Motor neuron (in vitro differentiated cells): ENCODE results near the gene SLC22A12. TPM values are rescaled to one million over a fixed set of nuclear protein-coding genes. Genes with fewer than 3 reads are reported as not detected.
A peak's percentile ranks its signal among the peaks of the same experiment; 100 is the strongest.

Experiments
- ATAC-seq, 8 experiments: fragments of 200-7000 bp; cut with Tn5 transposase; replicated peaks in 6 of 8; 2 replicates each; pipeline ENCODE4 v1.8.0; 2021; ENCODE audit warnings: mild to moderate bottlenecking in 8 of 8, moderate library complexity in 8 of 8
- H3K27ac ChIP-seq, 2 donors: fragments of 250-450 bp; sonication (Bioruptor Pico); 2 replicates each; pipeline ENCODE4 v1.9.0; 2021; ENCODE audit warnings: antibody characterized with exemption in 2 of 2, mild to moderate bottlenecking in 2 of 2, moderate library complexity in 1 of 2
- H3K4me1 ChIP-seq, 2 donors: fragments of 250-450 bp; sonication (Bioruptor Pico); replicated peaks in 1 of 2; 2 replicates each; pipeline ENCODE4 v1.6.1; 2021; ENCODE audit warnings: antibody characterized with exemption in 2 of 2, mild to moderate bottlenecking in 2 of 2, moderate library complexity in 1 of 2
- H3K4me3 ChIP-seq, 5 donors: fragments of 250-450 bp; sonication (Bioruptor Pico); 2 replicates each; pipeline ENCODE4 v1.9.0; 2021; ENCODE audit warnings: antibody characterized with exemption in 5 of 5, mild to moderate bottlenecking in 5 of 5, moderate library complexity in 4 of 5
- WGBS, 10 experiments: fragments of 450-650 bp; shearing (Covaris generic); methylation state at CpG; one replicate each; pipeline ENCODE4 v1.0.0; 2022; 5-methylcytosine and 5-hydroxymethylcytosine counted together
- in situ Hi-C, 9 experiments: fragments of 400-800 bp; cut with MboI; loops; one replicate each; pipeline ENCODE4 v1.15.0; 2021; ENCODE audit warnings: low sequenced_read_pairs in 9 of 9, low pct_unique_long_range_greater_than_20kb in 2 of 9; ENCODE audit not compliant: unreplicated experiment in 9 of 9
- total RNA-seq, 8 experiments: library from RNA; unstranded; fragments of 300-600 nt; gene quantifications; 2 replicates each; pipeline versions ENCODE4 v1.2.3 to v1.2.4, GENCODE V29; 2022

The SLC22A12 gene
- total RNA-seq, 8 experiments from 2014 or later: 0.05 to 0.62 (median 0.22) TPM; not detected in 4

DNA sequence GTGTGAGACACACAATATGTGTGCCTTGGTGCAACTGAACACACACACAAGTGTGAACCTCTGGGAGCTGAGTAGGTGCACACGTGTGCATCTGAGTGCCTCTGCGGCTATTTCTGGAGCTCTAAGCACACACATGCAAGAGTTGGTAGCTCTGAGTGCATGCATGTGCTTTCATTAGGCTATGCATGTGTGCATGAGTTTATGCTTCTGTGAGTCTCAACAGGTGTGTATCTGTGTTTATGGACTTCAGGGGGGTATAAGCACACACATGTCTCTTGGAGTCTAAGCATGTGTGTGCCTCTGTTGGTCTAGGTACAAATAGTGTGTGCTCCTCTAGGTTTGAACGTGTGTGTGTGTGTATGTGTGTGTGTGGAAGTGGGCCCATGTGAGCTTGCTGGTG, 25.8 kb downstream of the SLC22A12 start:
- H3K27ac ChIP-seq: no peak overlapping the region
- peaks cover 26 to 28% of the 10 kb centered on the region in 2 donors for H3K4me1 ChIP-seq
- in situ Hi-C loops: no loop called here
- ATAC-seq: no peak
- 20 to 100% (median 60%) methylated on average over 1 to 3 of the region's 3 CpGs; no CpG with 5 or more reads in 5 of the 10 experiments for WGBS, 10 experiments
- H3K4me3 ChIP-seq: no peak overlapping the region

DNA sequence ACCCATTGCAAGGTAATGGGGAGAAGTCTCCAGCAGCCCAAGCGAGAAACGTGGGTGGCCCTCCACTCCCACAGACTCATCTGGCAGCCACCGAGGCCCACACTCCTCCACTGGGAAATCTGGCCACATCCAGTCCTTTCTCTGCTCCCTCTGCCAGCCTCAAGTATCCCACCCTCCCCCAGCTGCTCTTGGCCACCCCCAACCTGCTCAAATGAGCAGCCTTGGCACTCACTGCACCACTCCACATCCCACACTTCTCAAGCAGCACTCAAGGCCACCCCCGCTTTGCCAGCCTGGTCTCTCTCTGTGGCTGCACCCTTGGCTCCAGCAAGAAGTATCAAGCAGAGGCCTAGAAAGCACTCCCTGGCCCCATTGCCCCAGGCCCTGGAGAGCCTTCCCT, 28.2 kb downstream of the SLC22A12 start:
- Histone ChIP-seq H3K27ac (peak overlapping the region; percentile 79 to 83), H3K4me1 (peaks cover 28% of the 10 kb centered on the region in 2 donors), H3K4me3 (no peak overlapping the region)
- in situ Hi-C loops: no loop called here
- no peak for ATAC-seq
- 100% methylated on average over 2 of the region's 4 CpGs; no CpG with 5 or more reads in 9 of the 10 experiments for WGBS, 10 experiments

DNA sequence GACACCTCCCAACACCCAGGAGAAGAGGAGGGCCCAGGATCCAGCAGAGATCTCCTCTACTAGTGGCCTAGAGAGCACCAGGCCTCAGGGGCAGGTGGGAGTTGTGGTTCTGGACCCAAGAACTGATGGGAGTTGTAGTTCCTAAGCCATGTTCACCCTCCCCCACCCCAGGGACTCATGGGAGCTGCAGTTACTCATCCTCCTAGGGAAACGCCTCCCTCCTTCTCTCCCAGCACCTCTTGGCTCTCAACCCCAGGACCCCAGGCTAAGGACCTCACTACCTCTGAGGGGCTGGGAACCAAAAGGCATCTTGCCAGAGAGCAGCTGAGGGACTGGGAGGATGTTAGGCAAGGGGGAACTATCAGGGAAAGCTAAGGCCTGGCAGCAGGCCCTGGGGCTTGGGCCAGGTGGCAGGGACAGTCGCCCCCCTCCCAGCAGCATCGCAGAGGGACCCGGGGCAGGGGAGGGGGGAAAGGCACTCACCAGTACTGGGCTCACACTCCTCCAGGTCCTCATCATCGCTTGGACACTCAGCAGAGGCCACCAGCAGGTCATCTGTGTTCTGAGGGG, 28.9 kb downstream of the SLC22A12 start:
- 50% methylated on average over 1 of the region's 5 CpGs; no CpG with 5 or more reads in 9 of the 10 experiments for WGBS, 10 experiments
- peak; percentile 77 to 93 (median 80) for ATAC-seq
- H3K27ac ChIP-seq: peak overlapping the region; percentile 79 to 83

DNA sequence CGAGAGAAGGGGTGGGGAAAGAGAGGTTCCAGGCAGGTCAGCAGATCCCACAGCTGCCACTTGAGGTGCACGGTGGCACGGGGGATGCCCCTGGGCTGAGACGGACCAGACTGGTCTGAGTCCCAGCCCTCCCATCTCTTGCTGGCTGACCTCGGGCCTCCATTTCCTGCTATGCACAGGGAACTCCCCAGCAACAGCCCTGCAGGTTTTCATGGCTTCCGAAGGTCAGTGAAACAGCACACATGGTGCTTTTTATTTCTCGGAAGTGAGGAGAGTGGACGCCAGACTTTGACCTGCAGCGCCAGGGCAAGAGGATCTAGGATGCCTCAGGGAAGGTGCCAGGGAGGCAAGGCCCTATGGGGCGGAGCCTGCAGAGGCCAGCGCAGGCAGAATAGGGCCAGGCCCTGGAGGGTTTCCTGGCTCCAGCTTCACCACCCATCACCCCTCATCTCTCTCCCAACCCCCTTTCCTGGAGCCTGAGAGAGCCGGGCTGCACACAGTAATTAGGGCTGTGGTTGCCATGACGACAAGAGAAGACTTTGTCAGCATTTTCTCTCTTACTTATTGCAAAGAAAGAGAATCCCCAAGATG, 29.5 kb downstream of the SLC22A12 start:
- peak in 7 of 8 experiments; percentile 34 to 79 (median 72) for ATAC-seq
- in situ Hi-C loops: no loop called here
- 0 to 20% methylated on average over 1 of the region's 13 CpGs; no CpG with 5 or more reads in 8 of the 10 experiments for WGBS, 10 experiments
- Histone ChIP-seq H3K27ac (peak overlapping the region; percentile 79 to 83), H3K4me3 (no peak overlapping the region), H3K4me1 (peaks cover 28% of the 10 kb centered on the region in 2 donors)

More for the DNA sequence above, 28.9 kb downstream of the SLC22A12 start:
- peaks cover 28% of the 10 kb centered on the region in 2 donors for H3K4me1 ChIP-seq
- in situ Hi-C loops: no loop called here
- H3K4me3 ChIP-seq: no peak overlapping the region

DNA sequence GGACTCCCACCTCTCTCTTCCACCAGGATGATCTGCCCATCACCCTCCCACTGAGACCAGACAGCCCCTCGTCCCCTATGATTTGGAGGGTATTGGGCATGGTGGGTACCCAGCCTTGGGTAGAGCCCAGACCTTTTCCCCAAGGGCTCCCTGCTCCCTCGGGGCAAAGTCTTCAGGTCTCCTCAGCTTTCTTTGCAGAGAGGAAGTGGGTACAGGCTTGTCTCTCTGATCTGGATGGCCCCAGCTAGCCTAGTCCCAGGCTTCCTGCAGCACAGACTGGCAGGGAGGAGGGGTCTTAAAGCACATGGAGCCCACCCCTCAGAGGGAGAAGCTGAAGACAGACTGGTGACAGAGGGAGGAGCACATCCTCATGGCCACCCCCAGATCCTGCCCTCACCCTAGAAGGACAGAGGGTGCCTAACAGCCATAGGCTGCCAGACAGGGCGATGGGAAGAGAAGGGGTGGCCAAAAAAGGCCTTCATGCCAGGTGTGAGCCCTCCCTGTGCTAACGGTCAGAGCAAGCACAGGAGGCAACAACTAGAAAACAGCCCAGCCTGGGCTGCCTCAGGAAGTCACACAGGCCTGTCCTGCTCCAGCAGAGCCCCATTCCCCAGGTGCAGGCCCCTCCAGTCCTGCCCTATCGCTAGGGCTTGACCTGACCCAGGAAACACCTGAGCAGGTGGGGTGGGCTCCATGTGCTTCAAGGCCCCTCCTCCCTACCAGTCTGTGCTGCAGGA, 30.4 kb downstream of the SLC22A12 start:
- in situ Hi-C loops: no loop called here
- WGBS, 10 experiments: 80% methylated on average over 1 to 2 of the region's 5 CpGs; no CpG with 5 or more reads in 8 of the 10 experiments
- peaks cover 28% of the 10 kb centered on the region in 2 donors for H3K4me1 ChIP-seq
- ATAC-seq: no peak
- H3K27ac ChIP-seq: peak overlapping the region; percentile 15 to 60
- no peak overlapping the region for H3K4me3 ChIP-seq

DNA sequence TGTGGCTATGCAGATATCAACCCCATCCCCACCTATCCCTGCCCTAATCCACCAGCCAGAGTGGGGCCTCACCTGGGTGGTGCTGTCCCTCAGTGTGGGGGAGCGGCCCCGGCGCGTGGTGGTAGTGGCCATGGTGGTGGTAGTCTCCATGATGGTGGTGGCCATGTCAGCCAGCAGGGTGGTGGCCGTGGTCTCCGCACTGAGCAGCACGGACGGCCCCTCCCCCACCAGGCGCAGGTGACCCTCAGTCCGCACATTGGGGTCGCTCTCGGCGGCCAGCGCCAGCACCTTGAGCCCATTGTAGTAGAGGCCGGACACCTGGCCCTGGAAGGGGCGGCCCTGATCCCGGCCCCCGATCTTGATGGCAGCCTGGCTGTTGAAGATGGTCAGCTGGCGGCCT, 31.7 kb downstream of the SLC22A12 start:
- in situ Hi-C loops: no loop called here
- Histone ChIP-seq H3K4me1 (peaks cover 28% of the 10 kb centered on the region in 2 donors), H3K4me3 (no peak overlapping the region), H3K27ac (no peak overlapping the region)
- 70 to 97% (median 95%) methylated on average over 2 to 11 of the region's 19 CpGs; no CpG with 5 or more reads in 6 of the 10 experiments for WGBS, 10 experiments
- ATAC-seq: no peak

DNA sequence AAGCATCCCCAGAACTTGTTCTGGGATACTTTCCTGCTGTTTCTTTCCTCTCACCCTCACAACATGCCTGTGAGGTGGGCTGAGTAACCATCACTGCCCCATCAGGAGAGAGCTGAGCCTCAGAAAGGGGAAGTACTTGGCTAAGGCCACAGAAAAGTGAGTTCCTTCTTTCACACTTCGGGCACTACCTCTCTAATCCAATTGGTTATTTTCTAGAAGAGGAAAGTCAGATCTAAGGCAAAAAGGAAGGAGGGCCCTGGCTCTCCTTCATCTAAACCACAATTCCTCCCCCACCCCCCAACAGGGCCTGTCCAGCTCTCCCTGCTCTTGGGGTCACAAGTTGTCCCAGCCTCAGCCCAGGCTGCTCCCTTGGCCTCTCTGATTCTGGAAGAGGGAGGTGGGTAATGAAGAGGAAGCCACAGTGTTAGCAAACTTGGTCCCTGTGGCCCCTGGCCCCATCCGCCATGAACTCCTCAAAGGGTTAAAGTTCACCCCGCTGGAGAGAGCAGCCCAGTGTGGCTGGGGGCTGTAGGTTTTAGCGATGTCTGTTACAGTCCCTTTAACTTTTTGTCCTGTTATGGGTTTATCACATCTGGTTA, 34.0 kb downstream of the SLC22A12 start:
- no peak overlapping the region for H3K27ac ChIP-seq
- H3K4me3 ChIP-seq: no peak overlapping the region
- in situ Hi-C loops: no loop called here
- peaks cover 17 to 20% of the 10 kb centered on the region in 2 donors for H3K4me1 ChIP-seq
- 33 to 100% (median 95%) methylated on average over 1 to 4 of the region's 4 CpGs; no CpG with 5 or more reads in 4 of the 10 experiments for WGBS, 10 experiments
- ATAC-seq: no peak

DNA sequence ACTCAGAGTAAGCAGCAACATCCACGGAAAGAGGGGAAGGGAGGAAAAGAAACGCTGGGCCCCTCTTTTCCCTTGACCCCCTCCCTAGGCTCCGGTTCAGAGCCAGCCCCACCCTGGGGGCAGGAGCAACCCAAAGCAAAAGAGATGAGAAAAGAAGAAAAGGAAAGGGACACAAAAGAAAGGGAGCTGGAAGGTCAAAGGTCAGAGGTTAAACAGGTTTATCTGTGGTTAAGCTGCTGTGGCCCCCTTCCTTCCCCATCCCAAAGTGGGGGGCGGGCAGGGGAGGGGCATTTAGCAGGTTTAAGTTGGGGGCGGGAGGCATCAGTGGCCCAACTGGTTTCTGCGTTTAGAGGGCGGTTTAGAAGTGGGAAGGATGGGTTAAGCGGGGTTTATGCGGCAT, 35.6 kb downstream of the SLC22A12 start:
- Histone ChIP-seq H3K4me3 (no peak overlapping the region), H3K4me1 (peaks cover under 1 to 3% of the 10 kb centered on the region in 2 donors), H3K27ac (no peak overlapping the region)
- in situ Hi-C loops: no loop called here
- 0 to 40% (median 26%) methylated on average over 1 to 3 of the region's 9 CpGs; no CpG with 5 or more reads in 3 of the 10 experiments for WGBS, 10 experiments
- no peak for ATAC-seq

DNA sequence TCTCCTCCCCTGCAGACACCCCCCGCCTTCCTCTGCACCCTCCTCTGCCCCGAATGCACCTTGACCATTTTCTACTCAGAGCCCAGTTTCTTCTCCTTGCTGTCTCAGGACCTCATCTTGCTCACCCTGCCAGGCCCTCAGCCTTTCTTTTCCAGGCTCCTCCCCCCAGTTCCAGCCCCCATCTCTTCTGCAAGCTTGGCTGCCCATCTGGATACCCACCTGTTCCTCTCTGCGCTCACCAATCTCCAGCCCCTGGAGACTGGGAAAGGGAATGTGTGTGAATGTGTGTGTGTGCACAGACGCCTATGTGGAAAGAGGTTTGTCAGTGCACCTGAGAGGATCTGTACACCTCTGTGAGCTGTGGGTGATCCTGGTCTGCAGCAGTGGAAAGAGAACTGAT, 36.4 kb downstream of the SLC22A12 start:
- ATAC-seq: no peak
- H3K4me3 ChIP-seq: no peak overlapping the region
- in situ Hi-C loops: no loop called here
- no peaks in the 10 kb centered on the region for H3K4me1 ChIP-seq
- H3K27ac ChIP-seq: no peak overlapping the region
- 100% methylated on average over 1 of the region's 4 CpGs; no CpG with 5 or more reads in 9 of the 10 experiments for WGBS, 10 experiments

DNA sequence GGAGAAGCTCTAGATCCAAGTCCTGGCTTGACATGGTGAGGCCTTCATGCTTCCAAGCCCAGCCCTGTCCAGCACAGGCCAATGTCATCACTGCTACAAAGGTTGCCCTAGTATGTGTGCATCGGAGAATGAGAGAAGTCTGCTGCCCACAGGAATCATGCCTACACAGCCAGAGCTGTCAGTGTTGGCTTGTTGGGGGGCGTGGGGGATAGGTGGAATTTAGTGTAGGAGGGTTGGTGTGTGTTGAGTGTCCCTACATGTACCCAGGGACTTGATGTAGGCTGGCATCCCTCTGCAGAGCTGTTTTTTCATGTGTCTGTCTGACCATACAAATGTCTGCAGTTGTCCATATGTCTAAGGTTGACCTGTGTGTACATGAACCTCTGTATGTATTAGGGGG, 37.6 kb downstream of the SLC22A12 start:
- 50 to 100% (median 100%) methylated on average over 1 of the region's 2 CpGs; no CpG with 5 or more reads in 7 of the 10 experiments for WGBS, 10 experiments
- no peak overlapping the region for H3K27ac ChIP-seq
- no peak for ATAC-seq
- in situ Hi-C loops: no loop called here
- no peak overlapping the region for H3K4me3 ChIP-seq
- no peaks in the 10 kb centered on the region for H3K4me1 ChIP-seq

DNA sequence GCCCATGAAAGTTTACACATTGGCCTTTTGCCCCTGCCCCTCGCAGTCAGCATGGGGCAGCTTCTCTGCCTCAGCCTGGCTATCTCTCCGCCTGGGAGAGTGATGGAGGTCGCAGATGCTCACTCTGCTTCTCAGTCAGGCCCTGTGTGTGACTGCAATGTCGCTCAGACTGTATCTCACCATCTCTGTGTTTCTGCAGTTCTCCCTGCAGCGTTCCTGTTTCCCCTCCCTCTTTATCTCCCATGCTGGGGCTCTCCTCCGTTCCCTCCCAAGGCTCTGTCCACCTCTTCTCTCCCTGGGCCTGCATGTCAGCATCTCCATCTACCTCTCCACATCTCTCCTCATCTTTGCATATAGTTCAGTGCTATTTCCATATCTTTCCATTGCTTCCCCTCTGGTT, 38.1 kb downstream of the SLC22A12 start:
- in situ Hi-C loops: no loop called here
- ATAC-seq: no peak
- no peak overlapping the region for H3K4me3 ChIP-seq
- no peak overlapping the region for H3K27ac ChIP-seq
- no peaks in the 10 kb centered on the region for H3K4me1 ChIP-seq
- 68 to 100% (median 94%) methylated on average over 1 to 5 of the region's 6 CpGs; no CpG with 5 or more reads in 2 of the 10 experiments for WGBS, 10 experiments

DNA sequence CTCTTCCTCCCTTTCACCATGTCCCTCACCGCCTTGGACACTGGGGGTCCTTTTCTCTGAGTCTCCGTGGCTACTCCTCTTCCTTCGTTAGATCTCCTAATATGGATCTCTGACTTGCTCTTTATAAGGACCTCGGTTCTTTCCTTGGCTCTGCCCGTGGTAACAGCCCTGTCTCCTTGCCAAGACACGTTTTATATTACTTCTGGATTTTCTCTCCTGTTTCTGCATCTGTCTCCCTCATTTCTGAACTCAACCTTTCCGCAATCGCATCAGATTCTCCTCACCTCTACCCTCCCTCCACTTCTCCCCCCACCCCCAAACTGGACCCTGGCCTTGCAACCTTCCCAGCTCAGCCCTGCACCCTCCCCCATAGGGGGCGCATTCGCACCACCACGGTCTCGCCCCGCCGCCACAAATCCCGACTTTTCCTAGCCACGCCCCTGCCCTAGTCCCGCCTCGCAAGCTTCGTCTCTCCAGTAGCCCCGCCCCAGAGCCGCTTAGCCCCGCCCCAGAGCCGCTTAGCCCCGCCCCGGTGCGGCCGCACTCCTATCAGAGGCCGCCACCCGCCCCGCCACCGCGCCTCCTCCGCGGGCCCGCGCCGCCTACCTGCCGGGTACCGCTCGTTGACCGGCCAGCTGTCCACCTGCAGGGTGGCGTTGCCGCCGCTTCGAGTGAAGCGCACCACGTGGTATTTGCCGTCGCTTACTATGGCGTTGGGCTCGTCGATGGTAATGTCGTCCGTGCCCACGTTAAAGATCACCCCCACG, 39.0 kb downstream of the SLC22A12 start:
- in situ Hi-C loops: no loop called here
- H3K4me3 ChIP-seq: no peak overlapping the region
- H3K4me1 ChIP-seq: no peaks in the 10 kb centered on the region
- no peak overlapping the region for H3K27ac ChIP-seq
- peak in 4 of 8 experiments; percentile 15 to 95 (median 35) for ATAC-seq
- 38 to 100% (median 79%) methylated on average over 1 to 12 of the region's 56 CpGs; no CpG with 5 or more reads in 2 of the 10 experiments for WGBS, 10 experiments
